Activated CD4-positive, alpha-beta T cell treated with anti-CD3 and anti-CD28 coated beads, Interleukin-2, amount 10 ng/mL, durations not matched to agents 24 days and 14 days (primary cell): ENCODE data around the gene NETO2. TPM values are rescaled to one million over a fixed set of nuclear protein-coding genes. Genes with fewer than 3 reads are reported as not detected.

Source experiments
- DNase-seq: peaks from one replicate; pipeline ENCODE4 v3.0.0; 2022
- H3K27ac Mint-ChIP-seq: one replicate; pipeline ENCODE4 v1.8.0; 2022; ENCODE audit warnings: mild to moderate bottlenecking, mixed read lengths
- H3K27me3 Mint-ChIP-seq: one replicate; pipeline ENCODE4 v1.8.0; 2022; ENCODE audit warnings: mixed read lengths
- H3K36me3 Mint-ChIP-seq: one replicate; pipeline ENCODE4 v1.8.0; 2022; ENCODE audit warnings: low read depth, mild to moderate bottlenecking, mixed read lengths
- H3K4me1 Mint-ChIP-seq: one replicate; pipeline ENCODE4 v1.8.0; 2021; ENCODE audit warnings: mixed read lengths
- H3K4me3 Mint-ChIP-seq: one replicate; pipeline ENCODE4 v1.8.0; 2022; ENCODE audit warnings: mild to moderate bottlenecking, moderate library complexity, mixed read lengths
- H3K9me3 Mint-ChIP-seq: one replicate; pipeline ENCODE4 v1.8.0; 2021; ENCODE audit warnings: mixed read lengths
- intact Hi-C: fragments of 100-400 bp; cut with micrococcal nuclease; formaldehyde crosslinking; loops from one replicate; pipeline ENCODE4 v1.15.1; 2023
- total RNA-seq: library from RNA; stranded (reverse); gene quantifications from 2 replicates; pipeline ENCODE4 v1.2.3, GENCODE V29; 2022

Gene NETO2
- total RNA-seq, 1 donor from 2014 or later: 18.9 TPM

DNA sequence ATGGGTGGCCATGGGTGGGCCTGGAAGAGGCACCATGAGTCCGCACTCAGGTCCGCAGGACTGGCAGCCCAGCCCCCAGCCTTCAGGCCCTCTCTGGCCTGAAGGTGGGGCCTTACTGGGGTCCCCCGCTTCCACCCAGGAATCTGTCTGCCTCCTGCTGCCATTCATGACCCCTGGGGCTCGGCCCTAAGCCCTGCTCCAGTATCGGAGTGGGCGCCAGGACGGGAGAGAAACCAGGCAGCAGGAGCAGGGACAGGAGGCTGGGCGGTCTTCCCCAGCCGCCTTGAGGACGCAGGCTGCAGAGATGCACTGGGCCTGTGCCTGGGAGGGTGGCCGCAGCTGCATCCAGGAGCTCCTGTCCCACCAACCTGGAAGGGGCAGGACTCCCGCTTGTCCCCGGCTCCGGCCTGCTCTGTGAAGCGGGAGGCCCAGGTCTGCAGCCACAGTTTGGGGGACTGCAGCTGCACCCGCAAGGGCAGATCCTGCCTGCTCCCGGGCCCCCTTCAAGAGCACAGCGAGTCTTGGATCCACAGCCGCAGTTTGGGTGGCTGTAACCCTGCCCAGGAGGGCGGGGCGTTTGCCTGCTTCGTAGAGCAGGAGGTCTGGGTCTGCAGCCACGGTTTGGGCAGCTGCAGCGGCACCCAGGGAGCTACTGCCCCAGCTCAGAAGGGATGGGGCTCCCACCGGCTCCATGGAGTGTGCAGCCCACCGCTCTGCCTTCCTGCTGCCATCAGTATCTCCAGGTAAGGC, 88.4 kb downstream of the NETO2 start:
- Mint-ChIP-seq H3K4me1 (no peaks in the 10 kb centered on the region), H3K27me3 (no peaks in the 10 kb centered on the region), H3K27ac (no peak overlapping the region), H3K9me3 (no peaks in the 10 kb centered on the region), H3K4me3 (no peak overlapping the region), H3K36me3 (no peaks in the 10 kb centered on the region)
- intact Hi-C loops: no loop called here
- DNase-seq: no peak

DNA sequence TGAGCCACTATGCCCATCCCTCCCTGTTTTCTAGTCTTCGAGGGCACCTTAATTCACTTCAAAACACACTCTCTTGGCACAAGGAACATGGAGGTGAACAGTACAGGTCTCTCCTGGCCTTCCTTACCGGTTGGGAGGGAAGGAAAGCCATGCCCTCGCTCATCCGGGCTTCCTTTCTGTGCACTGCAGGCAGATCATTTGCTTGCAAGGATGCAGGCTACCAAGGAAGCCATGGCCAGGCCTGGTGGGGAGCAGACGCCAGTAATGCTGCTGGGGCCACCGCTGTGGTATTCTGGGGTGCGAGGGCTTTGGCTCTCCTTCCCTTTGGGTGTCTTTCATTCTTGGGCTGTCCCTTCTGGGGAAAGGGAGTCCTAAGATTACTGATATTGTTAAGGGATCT, 89.4 kb downstream of the NETO2 start:
- Mint-ChIP-seq H3K4me1 (no peaks in the 10 kb centered on the region), H3K9me3 (no peaks in the 10 kb centered on the region), H3K4me3 (no peak overlapping the region), H3K27me3 (no peaks in the 10 kb centered on the region), H3K36me3 (no peaks in the 10 kb centered on the region), H3K27ac (no peak overlapping the region)
- DNase-seq: no peak
- intact Hi-C loops: no loop called here

- H3K9me3 Mint-ChIP-seq: no peaks in the 10 kb centered on the region
Measured at GRCh38 chr16:47053895-47054294, 89.8 kb downstream of the NETO2 start.

DNA sequence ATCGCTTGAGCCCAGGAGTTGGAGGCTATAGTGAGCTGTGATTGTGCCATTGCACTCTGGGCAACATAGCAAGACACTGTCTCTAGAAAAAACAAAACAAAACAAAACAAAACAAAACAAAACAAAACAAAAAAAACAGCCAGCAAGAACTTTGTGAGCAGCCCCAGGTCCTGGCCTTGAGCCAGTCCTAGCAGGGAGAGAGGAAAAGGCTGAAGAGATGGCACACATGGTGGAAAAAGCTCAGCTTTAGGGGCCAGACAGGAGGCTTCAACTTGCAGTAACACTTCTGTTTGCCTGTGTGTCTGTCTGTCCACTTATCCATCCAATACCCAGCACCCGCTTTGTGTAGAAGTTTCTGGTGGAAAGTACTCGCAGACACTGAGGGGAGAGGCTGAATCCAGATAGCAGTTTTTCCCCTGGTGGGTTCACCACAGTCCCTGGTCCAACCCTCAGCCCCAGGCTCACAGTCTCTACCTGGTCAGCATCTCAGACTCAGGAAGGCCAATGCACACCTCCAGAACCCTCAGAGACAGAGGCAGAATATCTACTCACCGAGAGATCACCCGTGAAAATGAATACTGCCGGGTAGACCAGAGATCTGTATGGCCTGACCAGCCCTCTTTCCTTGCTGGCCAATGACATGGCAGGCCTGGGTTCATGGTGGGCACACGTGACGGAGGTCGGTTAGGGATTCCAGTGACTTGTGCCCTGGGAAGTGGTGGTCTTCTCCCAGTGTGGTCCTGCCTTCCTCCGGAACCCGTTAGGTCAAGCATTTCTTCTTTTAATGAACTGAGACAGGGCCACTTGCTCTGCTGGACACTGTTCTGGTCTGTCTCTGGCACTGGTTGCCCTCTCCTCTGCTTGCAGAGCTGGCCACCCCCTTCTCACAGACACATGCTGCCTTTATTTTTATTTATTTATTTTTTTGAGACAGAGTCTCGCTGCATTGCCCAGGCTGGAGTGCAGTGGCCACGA, 90.8 kb downstream of the NETO2 start:
- H3K9me3 Mint-ChIP-seq: no peaks in the 10 kb centered on the region
- H3K27ac Mint-ChIP-seq: no peak overlapping the region
- no peak for DNase-seq
- no peaks in the 10 kb centered on the region for H3K36me3 Mint-ChIP-seq
- H3K4me1 Mint-ChIP-seq: no peaks in the 10 kb centered on the region
- H3K4me3 Mint-ChIP-seq: no peak overlapping the region
- intact Hi-C loops: no loop called here
- H3K27me3 Mint-ChIP-seq: no peaks in the 10 kb centered on the region

More at GRCh38 chr16:47053895-47054294, 89.8 kb downstream of the NETO2 start:
- Mint-ChIP-seq H3K4me3 (no peak overlapping the region), H3K27me3 (no peaks in the 10 kb centered on the region), H3K27ac (no peak overlapping the region), H3K36me3 (no peaks in the 10 kb centered on the region), H3K4me1 (no peaks in the 10 kb centered on the region)
- no peak for DNase-seq
- intact Hi-C loops: no loop called here

DNA sequence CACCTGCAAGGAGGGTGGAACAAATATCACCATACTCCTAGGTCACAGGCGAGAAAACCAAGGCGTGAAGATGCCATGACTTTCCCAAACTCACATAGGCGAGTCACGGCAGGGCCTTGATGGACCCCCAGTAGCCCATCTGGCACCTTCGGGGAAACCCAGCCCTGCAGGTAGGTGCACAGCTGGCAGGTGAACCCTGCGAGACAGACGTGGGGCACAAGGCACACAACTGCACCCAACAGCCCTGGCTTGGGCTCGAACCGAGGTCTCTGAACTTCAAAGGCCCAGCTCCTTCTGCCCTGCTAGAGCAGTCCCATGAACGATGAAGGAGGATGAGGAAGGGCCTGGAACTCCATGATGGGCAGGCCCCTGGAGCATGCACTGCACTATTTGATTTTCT, 92.7 kb downstream of the NETO2 start:
- no peaks in the 10 kb centered on the region for H3K4me1 Mint-ChIP-seq
- H3K9me3 Mint-ChIP-seq: no peaks in the 10 kb centered on the region
- intact Hi-C loops: no loop called here
- no peak overlapping the region for H3K27ac Mint-ChIP-seq
- no peaks in the 10 kb centered on the region for H3K27me3 Mint-ChIP-seq
- no peak for DNase-seq
- H3K4me3 Mint-ChIP-seq: no peak overlapping the region
- no peaks in the 10 kb centered on the region for H3K36me3 Mint-ChIP-seq

- no peak for DNase-seq
- Mint-ChIP-seq H3K4me3 (no peak overlapping the region), H3K36me3 (no peaks in the 10 kb centered on the region), H3K9me3 (no peaks in the 10 kb centered on the region), H3K27me3 (no peaks in the 10 kb centered on the region), H3K4me1 (peaks cover 5% of the 10 kb centered on the region), H3K27ac (no peak overlapping the region)
- intact Hi-C loops: no loop called here
Measured at GRCh38 chr16:47049901-47050583, 93.7 kb downstream of the NETO2 start.

GRCh38 chr16:47047524-47048203, 96.1 kb downstream of the NETO2 start:
- no peaks in the 10 kb centered on the region for H3K27me3 Mint-ChIP-seq
- H3K27ac Mint-ChIP-seq: no peak overlapping the region
- DNase-seq: no peak
- intact Hi-C loops: no loop called here
- H3K9me3 Mint-ChIP-seq: no peaks in the 10 kb centered on the region
- H3K4me1 Mint-ChIP-seq: peaks cover 7% of the 10 kb centered on the region
- no peaks in the 10 kb centered on the region for H3K36me3 Mint-ChIP-seq
- H3K4me3 Mint-ChIP-seq: no peak overlapping the region

DNA sequence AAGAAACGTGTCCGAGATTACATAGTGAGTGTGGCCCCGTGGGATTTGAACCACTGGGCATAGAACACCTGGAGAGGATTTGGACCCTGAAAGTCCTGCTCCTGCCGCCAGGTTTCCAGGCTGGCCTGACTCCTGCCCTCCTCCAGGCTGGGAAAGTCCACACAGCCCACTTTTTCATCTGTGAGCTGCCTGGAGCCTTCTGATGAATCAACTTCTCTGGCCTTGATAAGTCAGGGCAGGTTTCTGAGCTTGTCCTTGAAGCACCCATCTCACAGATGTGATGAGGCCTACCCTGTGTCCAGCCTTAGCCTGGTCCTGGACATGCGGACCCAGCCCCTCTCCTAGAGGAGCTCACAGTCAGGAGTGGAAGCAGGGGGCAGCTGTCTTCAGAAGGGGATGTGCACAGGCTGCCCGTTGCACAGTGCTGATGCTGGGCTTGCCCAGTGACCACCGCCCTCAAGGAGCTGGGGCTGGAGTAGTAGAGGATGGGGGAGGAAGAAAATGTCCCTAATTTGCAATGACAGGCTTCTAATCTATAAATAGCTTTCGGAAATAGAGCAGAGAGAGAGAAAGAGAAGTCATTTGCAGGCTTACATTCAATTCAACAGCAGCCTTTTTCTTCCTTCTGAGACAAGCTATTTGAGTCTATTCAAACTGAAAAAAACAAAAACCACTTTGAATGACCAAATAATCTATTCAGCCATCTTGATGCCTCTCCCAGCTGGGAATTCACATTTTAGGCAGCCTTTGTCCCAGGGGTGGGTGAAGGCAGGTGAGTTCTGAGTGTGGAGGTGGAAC, 96.8 kb downstream of the NETO2 start:
- peaks cover 7% of the 10 kb centered on the region for H3K4me1 Mint-ChIP-seq
- no peaks in the 10 kb centered on the region for H3K36me3 Mint-ChIP-seq
- H3K27ac Mint-ChIP-seq: no peak overlapping the region
- H3K27me3 Mint-ChIP-seq: no peaks in the 10 kb centered on the region
- H3K9me3 Mint-ChIP-seq: no peaks in the 10 kb centered on the region
- intact Hi-C loops: no loop called here
- H3K4me3 Mint-ChIP-seq: no peak overlapping the region
- DNase-seq: no peak

- H3K27me3 Mint-ChIP-seq: peaks cover under 1% of the 10 kb centered on the region
- H3K27ac Mint-ChIP-seq: no peak overlapping the region
- H3K9me3 Mint-ChIP-seq: no peaks in the 10 kb centered on the region
- no peak for DNase-seq
- no peaks in the 10 kb centered on the region for H3K36me3 Mint-ChIP-seq
- intact Hi-C loops: no loop called here
- H3K4me1 Mint-ChIP-seq: peaks cover 7% of the 10 kb centered on the region
- no peak overlapping the region for H3K4me3 Mint-ChIP-seq
Measured at GRCh38 chr16:47045459-47045858, 98.3 kb downstream of the NETO2 start.

DNA sequence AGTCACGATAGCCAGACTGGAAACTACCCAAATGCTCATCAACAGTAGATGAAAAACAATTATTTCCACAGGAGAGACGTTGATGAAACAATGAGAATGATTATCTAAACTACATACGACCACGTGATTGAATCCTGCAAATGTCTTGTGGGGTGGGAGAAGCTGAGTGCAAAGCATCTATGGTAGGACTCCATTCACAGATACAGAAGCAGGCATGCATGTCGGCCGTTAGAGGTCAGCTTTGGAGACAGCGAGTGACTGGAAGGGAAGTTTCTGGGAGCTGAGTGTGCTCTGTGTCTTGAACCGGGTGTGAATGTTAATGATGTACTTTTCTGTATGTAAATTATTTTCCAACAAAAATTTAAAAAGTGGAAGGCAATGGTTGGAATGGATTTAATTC, 98.7 kb downstream of the NETO2 start:
- intact Hi-C loops: no loop called here
- H3K9me3 Mint-ChIP-seq: no peaks in the 10 kb centered on the region

DNA sequence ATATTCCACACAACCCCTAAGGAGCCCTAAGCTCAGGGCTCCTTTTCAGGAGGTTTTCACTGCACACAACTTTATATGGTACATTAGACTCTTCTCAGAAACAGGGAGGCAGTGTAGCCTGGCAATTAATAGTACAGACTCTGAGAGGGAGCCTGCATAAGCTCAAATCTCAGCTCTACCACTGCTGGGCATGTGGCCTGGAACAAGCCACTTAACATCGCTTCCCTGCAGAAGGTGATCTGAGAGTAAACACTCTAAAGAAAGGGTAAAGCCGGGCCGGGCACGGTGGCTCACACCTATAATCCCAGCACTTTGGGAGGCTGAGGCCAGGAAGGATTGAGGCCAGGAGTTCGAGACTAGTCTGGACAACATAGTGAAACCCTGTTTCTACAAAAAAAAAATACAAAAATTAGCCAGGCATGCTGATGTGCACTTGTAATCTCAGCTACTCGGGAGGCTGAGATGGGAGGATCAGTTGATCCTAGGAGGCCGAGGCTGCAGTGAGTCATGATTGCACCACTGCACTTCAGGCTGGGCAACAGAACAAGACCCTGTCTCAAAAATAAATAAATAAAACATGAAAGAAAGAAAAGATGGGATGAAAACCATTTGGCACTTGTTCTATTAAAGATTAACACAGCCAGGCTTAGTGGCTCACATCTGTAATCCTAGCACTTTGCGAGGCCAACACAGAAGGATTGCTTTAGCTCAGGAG, 99.6 kb downstream of the NETO2 start:
- Mint-ChIP-seq H3K9me3 (no peaks in the 10 kb centered on the region), H3K4me3 (no peak overlapping the region), H3K4me1 (peaks cover 7% of the 10 kb centered on the region), H3K27me3 (peaks cover 5% of the 10 kb centered on the region), H3K27ac (no peak overlapping the region), H3K36me3 (no peaks in the 10 kb centered on the region)
- intact Hi-C loops: no loop called here
- no peak for DNase-seq

More for the DNA sequence above, 98.7 kb downstream of the NETO2 start:
- no peak overlapping the region for H3K27ac Mint-ChIP-seq
- no peaks in the 10 kb centered on the region for H3K36me3 Mint-ChIP-seq
- peaks cover 2% of the 10 kb centered on the region for H3K27me3 Mint-ChIP-seq
- H3K4me3 Mint-ChIP-seq: no peak overlapping the region
- DNase-seq: no peak
- peaks cover 7% of the 10 kb centered on the region for H3K4me1 Mint-ChIP-seq

DNA sequence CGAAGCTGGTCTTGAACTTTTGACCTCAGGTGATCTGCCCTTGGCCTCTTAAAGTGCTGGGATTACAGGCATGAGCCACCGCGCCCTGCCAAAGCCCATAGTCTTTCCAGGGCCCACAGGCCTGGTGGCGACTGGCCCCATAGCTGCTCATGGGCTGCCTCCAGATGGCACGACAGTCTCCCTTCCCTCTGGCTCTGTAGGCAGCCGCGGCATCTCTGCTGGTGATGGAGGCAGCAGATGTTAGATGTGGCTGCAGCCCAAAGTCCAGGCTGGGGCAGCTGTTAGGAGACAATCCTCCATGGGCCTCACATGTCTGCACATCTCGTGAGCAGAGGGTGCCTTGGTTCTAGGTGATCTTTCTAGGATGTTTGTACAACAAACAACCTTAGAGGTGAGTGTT, 100.5 kb downstream of the NETO2 start:
- peaks cover 8% of the 10 kb centered on the region for H3K27me3 Mint-ChIP-seq
- no peak overlapping the region for H3K4me3 Mint-ChIP-seq
- no peak for DNase-seq
- H3K36me3 Mint-ChIP-seq: no peaks in the 10 kb centered on the region
- intact Hi-C loops: no loop called here
- no peaks in the 10 kb centered on the region for H3K9me3 Mint-ChIP-seq
- peaks cover 9% of the 10 kb centered on the region for H3K4me1 Mint-ChIP-seq
- H3K27ac Mint-ChIP-seq: no peak overlapping the region
